K562 (cell line): ENCODE measurements around the gene UBE2B. TPM values are rescaled to one million over a fixed set of nuclear protein-coding genes. Genes with fewer than 3 reads are reported as not detected.
A peak's percentile ranks its signal among the peaks of the same experiment; 100 is the strongest.
"Not testable (repeated sequence)": the region's sequence is repeated elsewhere in the genome, so short reads cannot be mapped to it uniquely, and the experiment has no call there.

Experiments
- ATAC-seq: fragments of 200-7000 bp; cut with Tn5 transposase; 3 replicates; pipeline ENCODE4 v1.9.1; 2020; ENCODE audit warnings: moderate library complexity
- BruUV-seq: library from RNA; stranded (reverse); fragments of 400-500 nt; replicated peaks from 2 replicates; lab custom pipeline; 2021; lab: Mats Ljungman, UMichigan
- CTCF ChIA-PET: fragments of 300-600 bp; formaldehyde crosslinking; extraction: SDS; loops from one replicate; lab custom pipeline; 2021; ENCODE audit warnings: low intra/inter-chr PET ratio; lab: Yijun Ruan, JAX
- POLR2A ChIA-PET: fragments of 300-600, 350-650 bp; sonication (Branson Sonifier 250); formaldehyde crosslinking; extraction: SDS; loops from one replicate; lab custom pipeline; 2021; ENCODE audit warnings: antibody characterized with exemption, inconsistent platforms; lab: Yijun Ruan, JAX
- DNase-seq, 4 experiments: peaks; one replicate each; pipeline versions ENCODE4 v3.0.0 to v3.0.0-alpha.2; 2011 to 2018; ENCODE audit warnings: low spot score in 3 of 4, mixed read lengths in 3 of 4; ENCODE audit errors: extremely low read depth in 1 of 4
- FAIRE-seq: peaks from 2 replicates; lab custom pipeline; 2011; peaks lifted over from hg19 to GRCh38; lab: Jason Lieb, UNC
- H2AFZ ChIP-seq: 2 replicates; pipeline ENCODE4 v1.6.0; 2011; ENCODE audit warnings: low read depth, low read length, control low read depth, inconsistent platforms
- H3K27ac ChIP-seq: fragments of 200-600 bp; 3 replicates; pipeline ENCODE4 v1.8.0; 2011; ENCODE audit warnings: low read depth, mild to moderate bottlenecking, control low read depth, inconsistent platforms, low read length, moderate library complexity, mixed read lengths; ENCODE audit errors: extremely low read depth
- H3K27me3 ChIP-seq, 2 experiments: fragments of 300-600 bp in 1 of 2; 2 replicates in 1 of 2; 3 replicates in 1 of 2; pipeline versions ENCODE4 v1.6.0 to v1.8.0; 2011; ENCODE audit warnings: inconsistent platforms in 2 of 2, low read length in 2 of 2, mild to moderate bottlenecking in 1 of 2, mixed read lengths in 1 of 2, moderate library complexity in 1 of 2; ENCODE audit not compliant: control insufficient read depth in 2 of 2, insufficient read depth in 2 of 2
- H3K36me3 ChIP-seq: fragments of 300-600 bp; 3 replicates; pipeline ENCODE4 v1.8.0; 2011; ENCODE audit warnings: mild to moderate bottlenecking, low read length, inconsistent platforms; ENCODE audit not compliant: control insufficient read depth, insufficient read depth
- H3K4me1 ChIP-seq, 2 experiments: fragments of 200-600 bp in 1 of 2; replicated peaks in 1 of 2; 2 replicates in 1 of 2; 3 replicates in 1 of 2; pipeline versions ENCODE4 v1.5.1 to v1.8.0; 2011; ENCODE audit warnings: inconsistent platforms in 2 of 2, low read length in 2 of 2, mild to moderate bottlenecking in 1 of 2, mixed read lengths in 1 of 2, moderate library complexity in 1 of 2; ENCODE audit not compliant: control insufficient read depth in 2 of 2, insufficient read depth in 2 of 2
- H3K4me2 ChIP-seq: 2 replicates; pipeline ENCODE4 v1.6.1; 2011; ENCODE audit warnings: low read length, control low read depth, inconsistent platforms, mixed read lengths; ENCODE audit not compliant: insufficient read depth
- H3K4me3 ChIP-seq: fragments of 200-600 bp; sonication (generic), shearing (Covaris generic); 2 replicates; pipeline ENCODE4 v1.5.1; 2016; ENCODE audit warnings: control low read depth, inconsistent platforms
- H3K79me2 ChIP-seq: fragments of 200-600 bp; 3 replicates; pipeline ENCODE4 v1.8.0; 2011; ENCODE audit warnings: low read length, inconsistent platforms; ENCODE audit not compliant: control insufficient read depth, insufficient read depth
- H3K9ac ChIP-seq, 2 experiments: 2 replicates each; pipeline versions ENCODE4 v1.6.0 to v1.6.1; 2011; ENCODE audit warnings: low read depth in 2 of 2, low read length in 2 of 2, control low read depth in 1 of 2, inconsistent platforms in 1 of 2, mild to moderate bottlenecking in 1 of 2, mixed read lengths in 1 of 2; ENCODE audit not compliant: insufficient read depth in 1 of 2
- H3K9me1 ChIP-seq: one replicate; pipeline ENCODE4 v1.6.0; 2011; ENCODE audit warnings: inconsistent platforms, mild to moderate bottlenecking, low read length, moderate library complexity; ENCODE audit not compliant: control insufficient read depth, insufficient read depth
- H3K9me3 ChIP-seq: replicated peaks from 2 replicates; pipeline ENCODE4 v1.5.1; 2011; ENCODE audit warnings: low read depth, low read length, inconsistent platforms; ENCODE audit not compliant: control insufficient read depth, insufficient read depth
- H4K20me1 ChIP-seq: replicated peaks from 2 replicates; pipeline ENCODE4 v1.6.1; 2011; ENCODE audit warnings: low read length, inconsistent platforms, mixed read lengths; ENCODE audit not compliant: control insufficient read depth, insufficient read depth
- ZNF589 ChIP-seq: fragments of 200-800 bp; sonication (Bioruptor generic); IDR thresholded peaks from 2 replicates; pipeline ENCODE4 v1.6.1; 2016; ENCODE audit warnings: low read depth, missing genetic modification characterization, missing compliant biosample characterization
- WGBS: fragments of 100-300 bp; shearing (Covaris generic); methylation state at CpG from one replicate; pipeline ENCODE4 v1.1.6; 2016; ENCODE audit warnings: low coverage, mixed read lengths; ENCODE audit not compliant: insufficient coverage; ENCODE audit errors: missing lambda C conversion rate; 5-methylcytosine and 5-hydroxymethylcytosine counted together
- in situ Hi-C: fragments of 300-500 bp; cut with MboI; formaldehyde crosslinking; loops from 4 replicates; pipeline ENCODE4 v1.15.0; 2018; ENCODE audit warnings: inconsistent platforms, mixed read lengths
- intact Hi-C: fragments of 100-400 bp; cut with micrococcal nuclease; formaldehyde crosslinking; loops from 2 replicates; pipeline ENCODE4 v1.14.2; 2022
- polyA plus RNA-seq, 8 experiments: library from polyadenylated mRNA; depleted of rRNA in 4 of 8; stranded (reverse) in 5 of 8; unstranded in 3 of 8; fragments of >200 nt; fragmentation: Nextera tagmentation in 2 of 8; fragmentation: Illumina TruSeq in 1 of 8; extraction: Ambion mirVana in 2 of 8; extraction: Trizol in 1 of 8; gene quantifications; 2 replicates each; pipeline versions ENCODE4 v1.2.1 to v1.2.3, GENCODE V29; 2011 to 2014; ENCODE audit warnings: inconsistent platforms in 1 of 8, missing spikeins in 1 of 8
- total RNA-seq, 7 experiments: library from RNA; depleted of rRNA in 6 of 7; stranded (reverse); fragments of >200 nt in 6 of 7; fragmentation: Illumina TruSeq in 2 of 7; extraction: Trizol in 2 of 7; gene quantifications; 2 replicates each; pipeline versions ENCODE4 v1.2.1 to v1.2.3, GENCODE V29; 2011 to 2021; ENCODE audit warnings: low replicate concordance in 1 of 7
- TF ChIP-seq, protein P1 (sequence below), 3 experiments: IDR thresholded peaks in 2 of 3; conservative IDR thresholded peaks in 1 of 3; 2 replicates each; pipeline ENCODE4 v1.5.1; 2011 to 2012; ENCODE audit warnings: low read length in 3 of 3, mild to moderate bottlenecking in 3 of 3, control low read depth in 2 of 3, improper control_type of control experiment in 1 of 3, inconsistent platforms in 1 of 3, low read depth in 1 of 3, mixed read lengths in 1 of 3, moderate library complexity in 1 of 3; ENCODE audit not compliant: insufficient read depth in 2 of 3
- TF ChIP-seq, protein P2 (sequence below), 2 experiments: fragments of 450-650 bp in 1 of 2; sonication (generic) in 1 of 2; formaldehyde crosslinking in 1 of 2; IDR thresholded peaks in 1 of 2; conservative IDR thresholded peaks in 1 of 2; 2 replicates each; pipeline versions ENCODE4 v1.6.1 to v1.8.1; 2016 to 2023; ENCODE audit warnings: mild to moderate bottlenecking in 2 of 2, moderate library complexity in 2 of 2, inconsistent platforms in 1 of 2, missing genetic modification reagents in 1 of 2

Gene UBE2B
- total and polyA plus RNA-seq, 9 of the 15 experiments (the other 6 are each of a cell fraction or from before 2014, with no cell fraction given): 13.1 to 198 (median 75.5) TPM

DNA sequence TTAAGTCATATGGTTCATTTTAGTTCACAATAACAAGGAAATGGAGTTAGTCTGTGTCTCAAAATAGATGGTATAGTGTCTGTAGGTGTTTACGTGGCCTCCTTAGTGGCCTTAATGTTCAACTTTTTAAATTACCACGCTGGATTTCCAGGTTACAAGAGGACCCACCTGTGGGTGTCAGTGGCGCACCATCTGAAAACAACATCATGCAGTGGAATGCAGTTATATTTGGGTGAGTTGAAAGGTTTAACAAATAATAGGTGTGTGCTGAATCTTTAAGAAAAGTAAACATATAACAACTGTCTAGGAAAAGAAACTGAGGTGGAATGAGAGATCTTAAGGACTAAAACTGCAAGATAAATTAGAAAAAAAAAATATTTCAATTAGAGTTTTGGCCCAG lies 2.9 kb downstream of the UBE2B start:
- TF ChIP-seq, protein P1, sequence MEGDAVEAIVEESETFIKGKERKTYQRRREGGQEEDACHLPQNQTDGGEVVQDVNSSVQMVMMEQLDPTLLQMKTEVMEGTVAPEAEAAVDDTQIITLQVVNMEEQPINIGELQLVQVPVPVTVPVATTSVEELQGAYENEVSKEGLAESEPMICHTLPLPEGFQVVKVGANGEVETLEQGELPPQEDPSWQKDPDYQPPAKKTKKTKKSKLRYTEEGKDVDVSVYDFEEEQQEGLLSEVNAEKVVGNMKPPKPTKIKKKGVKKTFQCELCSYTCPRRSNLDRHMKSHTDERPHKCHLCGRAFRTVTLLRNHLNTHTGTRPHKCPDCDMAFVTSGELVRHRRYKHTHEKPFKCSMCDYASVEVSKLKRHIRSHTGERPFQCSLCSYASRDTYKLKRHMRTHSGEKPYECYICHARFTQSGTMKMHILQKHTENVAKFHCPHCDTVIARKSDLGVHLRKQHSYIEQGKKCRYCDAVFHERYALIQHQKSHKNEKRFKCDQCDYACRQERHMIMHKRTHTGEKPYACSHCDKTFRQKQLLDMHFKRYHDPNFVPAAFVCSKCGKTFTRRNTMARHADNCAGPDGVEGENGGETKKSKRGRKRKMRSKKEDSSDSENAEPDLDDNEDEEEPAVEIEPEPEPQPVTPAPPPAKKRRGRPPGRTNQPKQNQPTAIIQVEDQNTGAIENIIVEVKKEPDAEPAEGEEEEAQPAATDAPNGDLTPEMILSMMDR (IDR thresholded peaks at IDR 0.05 in 2 of 3, conservative IDR thresholded peaks at IDR 0.05 in 1 of 3; ENCODE audit: insufficient read depth in 2 of 3, low read depth in 1 of 3, low read length in 3 of 3): peak in 1 of 3 experiments; percentile 22; a peak in 1 of 6 replicates
- TF ChIP-seq ZNF589: no peak
- TF ChIP-seq, all 486 proteins: peak for 1
- FAIRE-seq (no peak), DNase-seq (no peak), ATAC-seq (no peak)
- Histone ChIP-seq H3K9me1 (no peaks in the 10 kb centered on the region), H3K36me3 (peaks cover 33% of the 10 kb centered on the region; the same call in 2 of the 3 replicates), H3K9me3 (no peaks in the 10 kb centered on the region), H3K9ac (no peak overlapping the region), H3K4me2 (no peak overlapping the region), H4K20me1 (peaks cover 12% of the 10 kb centered on the region), H3K4me1 (peaks cover 0 to 9% of the 10 kb centered on the region in 2 experiments; a peak in 1 of 5 replicates), H3K4me3 (no peak overlapping the region), H3K27ac (no peak overlapping the region), H3K27me3 (no peaks in the 10 kb centered on the region), H2AFZ (no peak overlapping the region), H3K79me2 (peaks cover 65% of the 10 kb centered on the region)
- WGBS: 86% methylated on average over 3 of the region's 3 CpGs
- intact Hi-C loops: loop anchor here (5.0 kb wide), 1 partner anchor 67 kb away; no protein-coding TSS in a partner anchor
- CTCF ChIA-PET: no interaction called here
- POLR2A ChIA-PET: no interaction called here
- no TSS peak for BruUV-seq
- in situ Hi-C loops: no loop called here

DNA sequence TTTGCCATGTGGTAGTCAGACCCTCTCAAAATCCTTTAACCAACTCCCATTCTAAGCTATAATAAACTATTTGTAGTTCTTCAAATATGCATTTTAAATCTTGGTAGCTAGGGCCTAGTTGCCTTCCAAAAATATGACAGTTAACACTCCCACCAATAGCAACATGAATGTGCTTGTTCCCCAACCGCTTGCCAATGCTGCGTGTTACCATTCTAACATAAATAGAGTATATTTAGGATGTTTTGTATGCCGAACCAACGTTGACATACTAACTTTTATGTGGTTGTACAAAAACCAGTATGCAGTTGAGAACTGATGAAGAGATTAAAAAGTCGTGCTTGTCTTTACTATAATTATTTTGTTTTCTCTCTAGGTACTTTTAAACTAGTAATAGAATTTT lies 9.0 kb downstream of the UBE2B start:
- Histone ChIP-seq H3K27me3 (no peaks in the 10 kb centered on the region), H3K9ac (no peak overlapping the region), H3K4me2 (no peak overlapping the region), H3K4me1 (no peaks in the 10 kb centered on the region), H3K9me1 (no peaks in the 10 kb centered on the region), H2AFZ (no peak overlapping the region), H3K27ac (no peak overlapping the region), H3K36me3 (peaks cover 63% of the 10 kb centered on the region), H3K79me2 (peaks cover 18% of the 10 kb centered on the region), H3K4me3 (no peak overlapping the region), H4K20me1 (no peaks in the 10 kb centered on the region), H3K9me3 (no peaks in the 10 kb centered on the region)
- CTCF ChIA-PET: no interaction called here
- intact Hi-C loops: no loop called here
- 91% methylated on average over 5 of the region's 5 CpGs for WGBS
- FAIRE-seq (no peak), ATAC-seq (no peak), DNase-seq (no peak)
- in situ Hi-C loops: no loop called here
- TF ChIP-seq, protein P2, sequence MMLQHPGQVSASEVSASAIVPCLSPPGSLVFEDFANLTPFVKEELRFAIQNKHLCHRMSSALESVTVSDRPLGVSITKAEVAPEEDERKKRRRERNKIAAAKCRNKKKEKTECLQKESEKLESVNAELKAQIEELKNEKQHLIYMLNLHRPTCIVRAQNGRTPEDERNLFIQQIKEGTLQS (IDR thresholded peaks at IDR 0.05): no peak
- TF ChIP-seq, protein P2 (CRISPR knock-in tag; conservative IDR thresholded peaks at IDR 0.05): no peak
- POLR2A ChIA-PET: interaction anchor here (0.6 to 5.3 kb wide), 7 partner anchors 10 to 360 kb away, joined by 3 to 36 read pairs (median 3); partner anchors contain the start of gene UBE2B
- BruUV-seq: no TSS peak

DNA sequence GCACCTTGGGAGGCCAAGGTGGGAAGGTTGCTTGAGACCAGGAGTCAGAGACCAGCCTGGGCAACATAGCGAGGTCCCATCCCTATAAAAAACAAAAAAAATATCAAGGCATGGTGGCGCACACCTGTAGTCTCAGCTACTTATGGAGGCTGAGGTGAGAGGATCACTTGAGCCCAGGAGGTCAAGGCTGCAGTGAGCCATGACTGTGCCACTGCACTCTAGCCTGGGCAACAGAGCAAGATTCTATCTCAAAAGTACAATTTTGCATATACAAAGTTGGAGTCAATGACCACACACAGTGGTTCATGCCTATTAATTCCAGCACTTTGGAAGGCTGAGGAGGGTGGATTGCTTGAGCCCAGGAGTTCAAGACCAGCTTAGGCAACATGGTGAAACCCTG lies 10.8 kb downstream of the UBE2B start:
- H3K4me3 ChIP-seq, FAIRE-seq, H3K27me3 ChIP-seq, H3K9me3 ChIP-seq, CTCF ChIA-PET, H3K27ac ChIP-seq, BruUV-seq, H4K20me1 ChIP-seq, H3K9ac ChIP-seq, ATAC-seq, H3K4me2 ChIP-seq, H3K4me1 ChIP-seq, H3K9me1 ChIP-seq, in situ Hi-C loops, DNase-seq, H2AFZ ChIP-seq, H3K79me2 ChIP-seq, intact Hi-C loops: not testable (repeated sequence)
- POLR2A ChIA-PET: interaction anchor here (0.7 to 5.3 kb wide), 4 partner anchors 9 to 63 kb away, joined by 3 to 36 read pairs (median 7); partner anchors contain the start of gene UBE2B
- 94% methylated on average over 2 of the region's 2 CpGs for WGBS
- peaks cover 59% of the 10 kb centered on the region for H3K36me3 ChIP-seq
